H1 (cell line): ENCODE results near the gene CDYL2. TPM values are rescaled to one million over a fixed set of nuclear protein-coding genes. Genes with fewer than 3 reads are reported as not detected.

ENCODE experiments used
- CTCF ChIA-PET: fragments of 300-600 bp; sonication (Branson Sonifier 250); formaldehyde crosslinking; loops from one replicate; lab custom pipeline; 2021; ENCODE audit not compliant: partially characterized antibody; lab: Charles Lee
- POLR2A ChIA-PET: fragments of 300-600 bp; sonication (Branson Sonifier 250); formaldehyde crosslinking; loops from one replicate; lab custom pipeline; 2021; ENCODE audit warnings: inconsistent platforms; ENCODE audit not compliant: partially characterized antibody; lab: Charles Lee
- DNase-seq, 2 experiments: peaks; one replicate each; pipeline versions ENCODE4 v3.0.0 to v3.0.0-alpha.2; 2010 to 2022; ENCODE audit warnings: low spot score in 2 of 2, low read depth in 1 of 2, mixed read lengths in 1 of 2
- FAIRE-seq: peaks from 2 replicates; lab custom pipeline; 2011; peaks lifted over from hg19 to GRCh38; lab: Jason Lieb, UNC
- H2AFZ ChIP-seq: 2 replicates; pipeline ENCODE4 v1.8.1; 2012; ENCODE audit warnings: low read length, inconsistent platforms
- H2AK5ac ChIP-seq: 2 replicates; pipeline ENCODE4 v1.6.1; 2013; ENCODE audit warnings: low read depth, low read length
- H2BK120ac ChIP-seq: replicated peaks from 2 replicates; pipeline ENCODE3; 2013; ENCODE audit warnings: low read depth, low read length, inconsistent platforms
- H2BK12ac ChIP-seq: 2 replicates; pipeline ENCODE4 v1.6.1; 2013; ENCODE audit warnings: low read depth, low read length
- H2BK15ac ChIP-seq: 2 replicates; pipeline ENCODE4 v1.6.1; 2013; ENCODE audit warnings: low read length
- H2BK20ac ChIP-seq: 2 replicates; pipeline ENCODE4 v1.6.1; 2013; ENCODE audit warnings: low read length
- H2BK5ac ChIP-seq: 2 replicates; pipeline ENCODE4 v1.6.1; 2013; ENCODE audit warnings: low read depth, low read length
- H3K14ac ChIP-seq: 2 replicates; pipeline ENCODE4 v1.6.1; 2013; ENCODE audit warnings: inconsistent platforms; ENCODE audit not compliant: insufficient read length
- H3K18ac ChIP-seq: 2 replicates; pipeline ENCODE4 v1.6.1; 2013; ENCODE audit warnings: low read length; ENCODE audit errors: extremely low read depth
- H3K23ac ChIP-seq: 2 replicates; pipeline ENCODE4 v1.6.1; 2013; ENCODE audit warnings: inconsistent platforms; ENCODE audit not compliant: insufficient read length
- H3K23me2 ChIP-seq: 2 replicates; pipeline ENCODE4 v1.6.1; 2013; ENCODE audit warnings: low read depth, low read length
- H3K27ac ChIP-seq: 2 replicates; pipeline ENCODE4 v1.6.1; 2011; ENCODE audit warnings: low read depth, low read length, inconsistent platforms
- H3K27me3 ChIP-seq, 4 experiments: replicated peaks in 1 of 4; 1 replicate in 1 of 4; 2 replicates in 3 of 4; pipeline versions ENCODE4 v1.6.1 to v1.8.1; 2011 to 2013; ENCODE audit warnings: low read length in 3 of 4, mild to moderate bottlenecking in 3 of 4, inconsistent platforms in 2 of 4, mixed read lengths in 2 of 4, moderate library complexity in 1 of 4; ENCODE audit not compliant: control insufficient read depth in 3 of 4, insufficient read depth in 3 of 4; ENCODE audit errors: extremely low read depth in 1 of 4
- H3K36me3 ChIP-seq, 4 experiments: 2 replicates each; pipeline versions ENCODE4 v1.6.1 to v1.8.1; 2011 to 2013; ENCODE audit warnings: mild to moderate bottlenecking in 4 of 4, low read length in 3 of 4, moderate library complexity in 2 of 4, control low read depth in 1 of 4, inconsistent platforms in 1 of 4; ENCODE audit not compliant: insufficient read depth in 4 of 4, control insufficient read depth in 2 of 4
- H3K4ac ChIP-seq: replicated peaks from 2 replicates; pipeline ENCODE3; 2013; ENCODE audit warnings: low read length, low read depth, mixed read lengths, inconsistent platforms; ENCODE audit not compliant: insufficient read length
- H3K4me1 ChIP-seq, 4 experiments: replicated peaks in 1 of 4; 1 replicate in 1 of 4; 2 replicates in 3 of 4; pipeline versions ENCODE4 v1.6.1 to v1.8.1; 2011 to 2013; ENCODE audit warnings: low read length in 3 of 4, inconsistent platforms in 2 of 4, mixed read lengths in 1 of 4; ENCODE audit not compliant: insufficient read depth in 4 of 4, control insufficient read depth in 3 of 4
- H3K4me2 ChIP-seq, 2 experiments: 2 replicates each; pipeline versions ENCODE4 v1.6.1 to v1.8.1; 2011 to 2013; ENCODE audit warnings: low read depth in 2 of 2, low read length in 2 of 2, control low read depth in 1 of 2, inconsistent platforms in 1 of 2, mild to moderate bottlenecking in 1 of 2; ENCODE audit not compliant: insufficient read depth in 1 of 2
- H3K4me3 ChIP-seq, 4 experiments: fragments of 200-600, 300-600 bp in 1 of 4; sonication (generic), shearing (Covaris generic), sonication (Bioruptor Twin) in 1 of 4; 2 replicates each; pipeline versions ENCODE4 v1.5.1 to v1.8.1; 2011 to 2016; ENCODE audit warnings: low read length in 4 of 4, low read depth in 3 of 4, control low read depth in 2 of 4, inconsistent platforms in 2 of 4, mild to moderate bottlenecking in 2 of 4, mixed read lengths in 1 of 4, moderate library complexity in 1 of 4; ENCODE audit not compliant: insufficient read depth in 2 of 4; ENCODE audit errors: extremely low read depth in 1 of 4
- H3K56ac ChIP-seq: replicated peaks from 2 replicates; pipeline ENCODE3; 2013; ENCODE audit warnings: low read depth, mild to moderate bottlenecking, mixed read lengths, low read length, inconsistent platforms; ENCODE audit not compliant: insufficient read length
- H3K79me1 ChIP-seq: 2 replicates; pipeline ENCODE4 v1.6.1; 2013; ENCODE audit warnings: low read depth, low read length, control low read depth
- H3K79me2 ChIP-seq, 2 experiments: 2 replicates each; pipeline versions ENCODE4 v1.6.1 to v1.8.1; 2012 to 2013; ENCODE audit warnings: low read length in 2 of 2, mild to moderate bottlenecking in 2 of 2, inconsistent platforms in 1 of 2; ENCODE audit not compliant: insufficient read depth in 2 of 2, control insufficient read depth in 1 of 2
- H3K9ac ChIP-seq, 4 experiments: replicated peaks in 1 of 4; 1 replicate in 1 of 4; 2 replicates in 3 of 4; pipeline versions ENCODE4 v1.6.1 to v1.8.1; 2011 to 2013; ENCODE audit warnings: low read depth in 3 of 4, low read length in 3 of 4, control low read depth in 2 of 4, mild to moderate bottlenecking in 2 of 4, moderate library complexity in 2 of 4, inconsistent platforms in 1 of 4; ENCODE audit errors: extremely low read depth in 1 of 4
- H3K9me3 ChIP-seq, 2 experiments: 2 replicates each; pipeline versions ENCODE4 v1.6.1 to v1.8.1; 2012 to 2013; ENCODE audit warnings: mild to moderate bottlenecking in 2 of 2, moderate library complexity in 2 of 2, control low read depth in 1 of 2, inconsistent platforms in 1 of 2, low read depth in 1 of 2, low read length in 1 of 2, mixed read lengths in 1 of 2; ENCODE audit not compliant: insufficient read depth in 2 of 2
- H4K20me1 ChIP-seq, 2 experiments: replicated peaks in 1 of 2; 2 replicates each; pipeline versions ENCODE3 to v1.8.1; 2011 to 2013; ENCODE audit warnings: inconsistent platforms in 2 of 2, low read length in 2 of 2, mild to moderate bottlenecking in 1 of 2; ENCODE audit not compliant: insufficient read depth in 2 of 2, control insufficient read depth in 1 of 2
- H4K5ac ChIP-seq: 2 replicates; pipeline ENCODE4 v1.6.1; 2013; ENCODE audit warnings: low read length, low read depth, mixed read lengths, inconsistent platforms; ENCODE audit not compliant: insufficient read length
- H4K8ac ChIP-seq: 2 replicates; pipeline ENCODE4 v1.8.0; 2013; ENCODE audit warnings: mild to moderate bottlenecking, moderate library complexity, low read length, inconsistent platforms; ENCODE audit not compliant: insufficient read depth; ENCODE audit errors: extremely low read depth
- H4K91ac ChIP-seq: replicated peaks from 2 replicates; pipeline ENCODE3; 2013; ENCODE audit warnings: low read length, mixed read lengths, inconsistent platforms; ENCODE audit not compliant: insufficient read length
- ASH2L ChIP-seq: fragments of 200-600, 300-600 bp; sonication (generic); IDR thresholded peaks from one replicate; pipeline ENCODE4 v1.7.1; 2017; ENCODE audit warnings: low read length
- CTBP2 ChIP-seq: IDR thresholded peaks from 2 replicates; pipeline ENCODE4 v1.7.0; 2011; ENCODE audit warnings: borderline replicate concordance, mild to moderate bottlenecking, moderate library complexity, mixed read lengths, low read length; ENCODE audit not compliant: insufficient read depth, insufficient read length
- MAFK ChIP-seq: IDR thresholded peaks from 2 replicates; pipeline ENCODE4 v1.6.1; 2012; ENCODE audit warnings: low read depth, mild to moderate bottlenecking, improper control_type of control experiment, low read length
- RBBP5 ChIP-seq: IDR thresholded peaks from 2 replicates; pipeline ENCODE4 v1.7.1; 2012; ENCODE audit warnings: low read depth, mild to moderate bottlenecking, inconsistent platforms, low read length, moderate library complexity, borderline replicate concordance
- SP1 ChIP-seq: IDR thresholded peaks from 2 replicates; pipeline ENCODE4 v1.6.1; 2011; ENCODE audit warnings: low read depth, low read length
- SP4 ChIP-seq: IDR thresholded peaks from 2 replicates; pipeline ENCODE4 v1.6.1; 2012; ENCODE audit warnings: low read length, inconsistent platforms
- WGBS, 2 experiments: shearing (Covaris generic) in 1 of 2; methylation state at CpG; one replicate each; pipeline versions ENCODE4 v1.1.6 to v1.1.7; 2013 to 2015; ENCODE audit warnings: low lambda C conversion rate in 2 of 2, mixed read lengths in 2 of 2, inconsistent platforms in 1 of 2, low coverage in 1 of 2, missing lambda C conversion rate in 1 of 2; ENCODE audit not compliant: insufficient replicate concordance in 2 of 2, insufficient coverage in 1 of 2, insufficient read length in 1 of 2; ENCODE audit errors: extremely low coverage in 1 of 2, missing lambda C conversion rate in 1 of 2; 5-methylcytosine and 5-hydroxymethylcytosine counted together
- polyA plus RNA-seq, 7 experiments: library from polyadenylated mRNA; depleted of rRNA in 3 of 7; stranded (reverse) in 5 of 7; unstranded in 2 of 7; fragments of >200 nt in 5 of 7; fragments of 200-250 nt in 2 of 7; gene quantifications; 1 replicate in 5 of 7; 2 replicates in 1 of 7; 4 replicates in 1 of 7; pipeline versions ENCODE4 v1.2.1 to v1.2.3, GENCODE V29; 2011 to 2013; ENCODE audit warnings: missing spikeins in 2 of 7, mixed read lengths in 2 of 7
- total RNA-seq: library from RNA; stranded (reverse); fragmentation: NEBNext Ultra II Directional; extraction: Animal tissue kit (Norgen Biotek cat#: 25700); gene quantifications from 2 replicates; pipeline ENCODE4 v1.2.1, GENCODE V29; 2021

The CDYL2 gene
- total and polyA plus RNA-seq, 2 of the 8 experiments (the other 6 are each of a cell fraction or from before 2014, with no cell fraction given): 0.33 to 5.3 TPM

GRCh38 chr16:80791411-80791810 is 13.0 kb downstream of the CDYL2 start:
- CTCF ChIA-PET: no interaction called here
- Histone ChIP-seq H3K14ac (no peak overlapping the region), H3K4me3 (no peak overlapping the region), H2BK20ac (no peak overlapping the region), H3K27me3 (no peaks in the 10 kb centered on the region), H4K5ac (no peak overlapping the region), H3K4ac (no peak overlapping the region), H2BK12ac (no peak overlapping the region), H3K9ac (no peak overlapping the region), H3K79me2 (no peaks in the 10 kb centered on the region), H2BK120ac (no peak overlapping the region), H3K36me3 (no peaks in the 10 kb centered on the region), H4K20me1 (no peaks in the 10 kb centered on the region), H4K8ac (no peak overlapping the region), H2BK15ac (no peak overlapping the region), H2AK5ac (no peak overlapping the region), H3K56ac (no peak overlapping the region), H2AFZ (no peak overlapping the region), H4K91ac (no peak overlapping the region), H3K23ac (no peak overlapping the region), H3K9me3 (peaks cover 4 to 5% of the 10 kb centered on the region in 2 experiments; a peak in 2 of 4 replicates), H3K4me1 (peaks cover 0 to 4% (median 0%) of the 10 kb centered on the region in 4 experiments; a peak in 2 of 7 replicates), H3K4me2 (no peak overlapping the region), H2BK5ac (no peak overlapping the region), H3K27ac (no peak overlapping the region), H3K79me1 (no peaks in the 10 kb centered on the region), H3K23me2 (no peaks in the 10 kb centered on the region), H3K18ac (no peak overlapping the region)
- DNase-seq: no peak
- TF ChIP-seq CTBP2 (no peak), ASH2L (no peak), SP1 (no peak), SP4 (no peak), RBBP5 (no peak), MAFK (no peak)
- 73% methylated on average over 1 of the region's 1 CpG; no CpG with 5 or more reads in 1 of the 2 experiments for WGBS, 2 experiments
- POLR2A ChIA-PET: no interaction called here
- no peak for FAIRE-seq
